GM18520 (cell line): ENCODE results near the gene ZSWIM2.
"Not testable (repeated sequence)": the region's sequence is repeated elsewhere in the genome, so short reads cannot be mapped to it uniquely, and the experiment has no call there.

Experiments
- ATAC-seq: cut with Tn5 transposase; IDR thresholded peaks from one replicate; pipeline ENCODE4 v1.9.1; 2021; ENCODE audit not compliant: unreplicated experiment

The ZSWIM2 gene

GRCh38 chr2:186848873-186849578 lies at the start of gene ZSWIM2:
TSS of gene ZSWIM2 (minus strand) at chr2:186849170. CDS start at chr2:186849130, 40 bp downstream.
- ATAC-seq: peak; percentile 60

GRCh38 chr2:186896220-186896619 lies 47.2 kb upstream of the ZSWIM2 start:
- ATAC-seq: not testable (repeated sequence)

GRCh38 chr2:186895451-186895850 lies 46.5 kb upstream of the ZSWIM2 start:
- ATAC-seq: no peak

GRCh38 chr2:186894478-186894877 lies 45.5 kb upstream of the ZSWIM2 start:
- ATAC-seq: no peak

GRCh38 chr2:186892821-186893220 lies 43.9 kb upstream of the ZSWIM2 start:
- ATAC-seq: no peak

GRCh38 chr2:186891185-186891621 lies 42.2 kb upstream of the ZSWIM2 start:
- no peak for ATAC-seq

GRCh38 chr2:186889101-186889879 lies 40.3 kb upstream of the ZSWIM2 start:
- no peak for ATAC-seq

- ATAC-seq: peak; percentile 57
These were observed 38.4 kb upstream of the ZSWIM2 start for GRCh38 chr2:186887107-186888090.

GRCh38 chr2:186884587-186884986 lies 35.6 kb upstream of the ZSWIM2 start:
- ATAC-seq: no peak

- ATAC-seq: no peak
These were observed 34.7 kb upstream of the ZSWIM2 start for GRCh38 chr2:186883666-186884065.

- ATAC-seq: no peak
These were observed 33.6 kb upstream of the ZSWIM2 start for GRCh38 chr2:186882511-186883071.

GRCh38 chr2:186881660-186882059 lies 32.7 kb upstream of the ZSWIM2 start:
- no peak for ATAC-seq

- ATAC-seq: no peak
These were observed 30.3 kb upstream of the ZSWIM2 start for GRCh38 chr2:186879312-186879711.

- ATAC-seq: no peak
These were observed 25.7 kb upstream of the ZSWIM2 start for GRCh38 chr2:186874713-186875112.

- no peak for ATAC-seq
These were observed 22.9 kb upstream of the ZSWIM2 start for GRCh38 chr2:186871881-186872280.

GRCh38 chr2:186868344-186868743 lies 19.4 kb upstream of the ZSWIM2 start:
- no peak for ATAC-seq

- ATAC-seq: peak; percentile 49
These were observed 14.1 kb upstream of the ZSWIM2 start for GRCh38 chr2:186862869-186863709.

GRCh38 chr2:186855216-186855615 lies 6.2 kb upstream of the ZSWIM2 start:
- ATAC-seq: no peak

- no peak for ATAC-seq
These were observed 5.0 kb upstream of the ZSWIM2 start for GRCh38 chr2:186853951-186854350.

GRCh38 chr2:186852508-186852907 lies 3.5 kb upstream of the ZSWIM2 start:
- ATAC-seq: no peak
